HL-60 (cell line): ENCODE results near the gene SELENBP1.
"Not testable (repeated sequence)": the region's sequence is repeated elsewhere in the genome, so short reads cannot be mapped to it uniquely, and the experiment has no call there.

Experiments
- CTCF ChIP-seq: IDR thresholded peaks from one replicate; pipeline ENCODE4 v1.5.1; 2011; ENCODE audit warnings: low read length, control low read depth, inconsistent platforms; ENCODE audit not compliant: insufficient read depth
- POLR2AphosphoS5 ChIP-seq: IDR thresholded peaks from 2 replicates; pipeline ENCODE4 v1.6.1; 2012; ENCODE audit warnings: low read depth
- REST ChIP-seq: IDR thresholded peaks from 2 replicates; pipeline ENCODE4 v1.6.1; 2012; ENCODE audit warnings: low read depth; ENCODE audit not compliant: insufficient replicate concordance
- SPI1 ChIP-seq: IDR thresholded peaks from 2 replicates; pipeline ENCODE4 v1.6.1; 2012; ENCODE audit warnings: low read depth, mild to moderate bottlenecking, borderline replicate concordance

- TF ChIP-seq CTCF, POLR2AphosphoS5, REST, SPI1: not testable (repeated sequence)
Observed at GRCh38 chr1:151396265-151396664, 23.8 kb upstream of the SELENBP1 start.
